GM12891 (cell line): Measurements from ENCODE around the gene SIRPB1.
"Not testable (repeated sequence)": the region's sequence is repeated elsewhere in the genome, so short reads cannot be mapped to it uniquely, and the experiment has no call there.

Experiments used
- POLR2A ChIP-seq: IDR thresholded peaks from 2 replicates; pipeline ENCODE4 v1.6.1; 2011; ENCODE audit warnings: low read depth, low read length, control low read depth
- POLR2AphosphoS5 ChIP-seq: IDR thresholded peaks from 2 replicates; pipeline ENCODE4 v1.6.1; 2011; ENCODE audit warnings: low read depth, low read length, control low read depth
- SPI1 ChIP-seq: IDR thresholded peaks from 2 replicates; pipeline ENCODE4 v1.6.1; 2011; ENCODE audit warnings: low read depth, low read length, control low read depth

DNA sequence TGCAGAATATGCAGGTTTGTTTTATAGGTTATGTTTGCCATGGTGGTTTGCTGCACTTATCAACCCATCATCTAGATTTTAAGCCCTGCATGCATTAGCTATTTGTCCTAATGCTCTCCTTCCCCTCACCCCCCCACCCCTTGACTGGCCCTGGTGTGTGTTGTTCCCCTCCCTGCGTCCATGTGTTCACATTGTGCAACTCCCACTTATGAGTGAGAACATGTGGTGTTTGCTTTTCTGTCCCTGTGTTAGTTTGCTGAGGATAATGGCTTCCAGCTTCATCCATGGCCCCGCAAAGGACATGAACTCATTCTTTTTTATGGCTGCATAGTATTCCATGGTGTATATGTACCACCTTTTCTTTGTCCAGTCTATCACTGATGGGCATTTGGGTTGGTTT lies 18.8 kb upstream of the SIRPB1 start:
- not testable (repeated sequence) for TF ChIP-seq POLR2AphosphoS5, POLR2A, SPI1
